DMS53 (cell line): ENCODE measurements around the gene OR52A5.
"Not testable (repeated sequence)": the region's sequence is repeated elsewhere in the genome, so short reads cannot be mapped to it uniquely, and the experiment has no call there.

Experiments used
- DNase-seq: peaks from one replicate; lab custom pipeline; 2025; lab: John Stamatoyannopoulos, UW

OR52A5 gene

GRCh38 chr11:5137996-5138395 is at the start of gene OR52A5:
Gene OR52A5, minus strand, starts transcription at chr11:5138356. Its CDS starts 5,714 bp downstream, at chr11:5132642.
- DNase-seq: no peak

GRCh38 chr11:5178046-5178837 is 40.1 kb upstream of the OR52A5 start:
- no peak for DNase-seq

- no peak for DNase-seq
These were observed 36.8 kb upstream of the OR52A5 start for GRCh38 chr11:5174934-5175333.

GRCh38 chr11:5171856-5172255 is 33.7 kb upstream of the OR52A5 start:
- DNase-seq: no peak

- not testable (repeated sequence) for DNase-seq
These were observed 27.7 kb upstream of the OR52A5 start for GRCh38 chr11:5165898-5166297.

DNA sequence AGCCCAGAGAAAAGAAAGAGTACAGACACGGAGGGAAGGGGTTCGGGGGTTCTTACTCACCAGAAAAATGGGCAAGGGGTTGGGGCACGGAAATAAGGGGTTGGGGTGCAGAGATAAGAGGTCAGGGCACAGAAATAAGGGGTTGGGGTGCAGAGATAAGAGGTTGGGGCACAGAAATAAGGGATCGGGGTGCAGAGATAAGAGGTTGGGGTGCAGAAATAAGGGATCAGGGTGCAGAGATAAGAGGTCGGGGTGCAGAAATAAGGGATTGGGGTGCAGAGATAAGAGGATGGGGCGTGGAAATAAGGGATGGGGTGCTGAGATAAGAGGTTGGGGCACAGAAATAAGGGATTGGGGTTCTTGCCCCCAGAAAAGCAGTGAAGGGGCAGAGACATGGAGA is 26.7 kb upstream of the OR52A5 start:
- DNase-seq: not testable (repeated sequence)

DNA sequence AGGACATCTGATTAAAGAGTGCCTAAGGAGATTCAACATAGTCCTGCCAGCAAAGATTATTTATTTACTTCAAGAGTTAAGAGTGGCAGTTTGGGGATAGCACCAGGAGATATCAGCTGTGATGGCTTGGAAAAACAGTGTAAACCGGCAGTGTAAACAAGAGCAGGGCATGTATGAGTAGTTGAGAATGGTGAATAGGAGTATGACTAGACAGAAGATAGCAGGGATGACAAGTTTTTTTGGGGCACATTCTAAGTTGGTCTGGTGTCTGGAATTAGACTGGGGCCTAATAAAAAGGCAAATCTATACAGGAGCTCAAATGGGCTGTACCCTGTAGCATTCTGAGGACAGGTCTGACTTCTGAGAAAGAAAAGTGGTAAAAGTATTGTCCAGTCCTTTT is 22.9 kb upstream of the OR52A5 start:
- DNase-seq: not testable (repeated sequence)

DNA sequence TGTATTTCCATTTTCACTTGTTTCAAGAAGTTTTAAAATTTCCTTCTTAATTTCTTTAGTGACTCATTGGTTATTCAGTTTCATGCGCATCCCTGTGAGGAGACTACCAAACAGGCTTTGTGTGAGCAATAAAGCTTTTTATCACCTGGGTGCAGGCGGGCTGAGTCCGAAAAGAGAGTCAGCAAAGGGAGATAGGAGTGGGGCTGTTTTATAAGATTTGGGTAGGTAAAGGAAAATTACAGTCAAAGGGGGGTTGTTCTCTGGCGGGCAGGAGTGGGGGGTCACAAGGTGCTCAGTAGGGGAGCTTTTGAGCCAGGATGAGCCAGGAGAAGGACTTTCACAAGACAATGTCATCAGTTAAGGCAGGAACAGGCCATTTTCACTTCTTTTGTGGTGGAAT is 22.1 kb upstream of the OR52A5 start:
- not testable (repeated sequence) for DNase-seq

GRCh38 chr11:5159806-5160205 is 21.6 kb upstream of the OR52A5 start:
- no peak for DNase-seq

GRCh38 chr11:5154657-5155056 is 16.5 kb upstream of the OR52A5 start, which contains the start of gene OR52A1:
Gene OR52A1, minus strand, starts transcription at chr11:5154757. Its CDS starts 2,388 bp downstream, at chr11:5152369.
- DNase-seq: no peak

DNA sequence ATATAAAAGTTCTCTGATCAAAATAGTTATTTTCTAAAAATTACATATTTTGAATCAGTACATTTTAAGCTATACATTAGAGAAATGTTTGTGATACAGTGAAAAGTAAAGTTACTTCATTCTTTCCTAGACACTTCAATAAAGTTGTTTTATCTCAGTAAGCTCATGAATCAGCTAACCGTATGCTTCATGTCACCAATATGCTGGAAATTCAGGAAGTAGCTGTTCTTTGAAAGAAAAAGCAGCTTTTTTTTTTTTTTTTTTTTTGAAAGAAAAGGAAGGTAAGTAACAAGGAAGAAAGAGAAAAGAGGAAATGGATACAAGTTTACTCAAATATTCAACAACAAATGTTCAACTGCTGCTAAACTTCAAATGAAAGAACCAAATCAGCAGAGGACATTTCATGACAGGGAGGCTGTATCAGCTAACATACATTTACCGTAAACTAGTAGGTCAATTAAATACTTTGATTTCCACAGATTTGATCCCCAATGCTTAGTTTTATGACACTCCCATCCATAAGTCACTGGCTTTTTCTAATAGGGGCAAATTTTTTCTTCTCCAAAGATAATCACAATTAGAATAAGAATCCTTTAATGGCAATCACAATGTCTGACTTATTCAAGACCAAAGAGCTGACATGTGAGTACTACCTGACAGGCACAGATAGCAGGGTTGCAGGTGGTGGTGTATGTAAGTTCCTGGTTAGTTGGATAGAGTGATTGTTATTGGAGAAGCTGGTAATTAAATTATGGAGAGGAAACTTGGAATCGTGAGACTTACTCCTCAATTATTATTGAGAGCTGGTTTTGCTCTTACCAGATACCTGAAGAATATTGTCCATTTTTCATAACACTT is 15.6 kb upstream of the OR52A5 start:
- DNase-seq: no peak

GRCh38 chr11:5151713-5152153 is 13.6 kb upstream of the OR52A5 start:
- DNase-seq: no peak

DNA sequence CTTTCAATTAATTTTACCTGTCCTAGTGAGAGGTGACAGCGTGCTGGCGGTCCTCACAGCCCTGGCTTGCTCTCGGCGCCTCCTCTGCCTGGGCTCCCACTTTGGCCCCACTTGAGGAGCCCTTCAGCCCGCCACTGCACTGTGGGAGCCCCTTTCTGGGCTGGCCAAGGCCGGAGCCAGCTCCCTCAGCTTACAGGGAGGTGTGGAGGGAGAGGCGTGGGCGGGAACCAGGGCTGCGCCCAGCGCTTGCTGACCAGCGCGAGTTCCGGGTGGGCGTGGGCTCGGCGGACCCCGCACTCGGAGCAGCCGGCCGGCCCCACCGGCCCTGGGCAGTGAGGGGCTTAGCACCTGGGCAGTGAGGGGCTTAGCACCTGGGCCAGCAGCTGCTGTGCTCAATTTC is 6.0 kb upstream of the OR52A5 start:
- peak; percentile 53 for DNase-seq

GRCh38 chr11:5137014-5137413 is 1.1 kb downstream of the OR52A5 start:
- no peak for DNase-seq

DNA sequence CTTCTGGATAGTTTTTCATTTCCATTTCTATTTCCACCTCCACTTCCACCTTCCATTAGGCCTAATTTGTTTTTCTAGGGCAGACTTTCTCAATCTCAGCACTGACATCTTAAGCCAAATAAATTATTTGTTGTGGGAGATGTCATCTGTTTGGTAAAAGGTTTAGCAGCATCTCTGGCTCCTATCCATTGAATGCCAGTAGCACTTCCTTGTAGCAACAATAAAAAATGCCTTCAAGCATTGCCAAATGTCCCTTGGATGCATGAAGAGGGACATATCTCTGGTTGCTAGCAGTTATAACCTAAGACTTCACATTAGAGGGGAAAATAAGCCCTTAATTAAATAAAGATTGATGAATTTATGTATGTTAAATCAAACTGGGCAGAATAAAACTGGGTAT is 1.9 kb downstream of the OR52A5 start:
- no peak for DNase-seq

DNA sequence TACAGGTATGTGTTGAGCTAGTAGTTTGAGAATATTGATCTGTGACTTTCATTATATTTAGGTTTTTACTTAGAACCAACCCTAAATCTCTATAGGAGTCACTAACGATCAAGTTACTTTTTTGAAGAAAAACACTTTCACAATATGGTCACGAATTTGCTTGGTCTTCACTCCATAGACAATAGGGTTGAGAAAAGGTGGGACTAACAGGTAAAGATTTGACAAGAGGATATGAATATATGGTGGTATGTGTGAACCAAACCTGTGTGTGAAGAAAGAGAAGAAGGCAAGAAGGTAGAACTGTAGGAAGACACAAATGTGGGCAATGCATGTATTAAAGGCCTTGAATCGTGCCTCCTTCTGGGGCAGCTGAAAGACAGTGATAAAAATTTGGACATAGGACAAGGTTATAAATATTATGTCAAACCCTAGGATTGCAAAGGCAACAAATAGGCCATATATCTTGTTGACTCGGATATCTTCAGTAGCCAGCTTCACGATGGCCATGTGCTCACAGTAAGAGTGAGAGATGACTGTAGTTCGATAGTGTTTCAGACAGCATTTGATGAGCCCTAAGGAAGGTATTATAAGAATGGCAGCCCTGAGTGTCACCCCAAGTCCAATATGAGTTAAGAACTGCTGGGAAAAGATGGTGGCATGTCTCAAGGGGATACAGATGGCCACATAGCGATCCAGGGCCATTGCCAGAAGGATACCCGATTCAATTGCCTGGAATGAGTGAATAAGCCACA is 6.4 kb downstream of the OR52A5 start:
- DNase-seq: no peak

DNA sequence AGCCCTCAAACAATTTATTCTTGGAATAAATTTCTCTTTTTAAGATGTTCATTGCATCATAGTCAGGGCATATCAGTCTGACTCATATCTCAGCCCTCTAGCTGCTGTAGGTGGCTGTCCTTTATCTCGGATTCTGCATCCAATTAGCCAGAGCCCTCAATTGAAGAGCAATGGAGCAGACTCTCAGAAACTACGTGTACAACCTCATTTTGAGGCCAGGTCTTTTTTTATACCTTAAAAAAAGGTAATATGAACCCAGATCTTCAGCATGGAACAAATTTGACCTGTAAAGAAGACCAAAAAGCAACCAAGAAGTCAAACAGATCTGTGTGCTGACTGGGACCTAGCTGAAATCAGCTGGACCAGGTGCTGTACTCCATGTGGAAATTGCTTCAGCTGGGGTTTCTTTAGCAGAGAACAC is 8.7 kb downstream of the OR52A5 start:
- DNase-seq: no peak

DNA sequence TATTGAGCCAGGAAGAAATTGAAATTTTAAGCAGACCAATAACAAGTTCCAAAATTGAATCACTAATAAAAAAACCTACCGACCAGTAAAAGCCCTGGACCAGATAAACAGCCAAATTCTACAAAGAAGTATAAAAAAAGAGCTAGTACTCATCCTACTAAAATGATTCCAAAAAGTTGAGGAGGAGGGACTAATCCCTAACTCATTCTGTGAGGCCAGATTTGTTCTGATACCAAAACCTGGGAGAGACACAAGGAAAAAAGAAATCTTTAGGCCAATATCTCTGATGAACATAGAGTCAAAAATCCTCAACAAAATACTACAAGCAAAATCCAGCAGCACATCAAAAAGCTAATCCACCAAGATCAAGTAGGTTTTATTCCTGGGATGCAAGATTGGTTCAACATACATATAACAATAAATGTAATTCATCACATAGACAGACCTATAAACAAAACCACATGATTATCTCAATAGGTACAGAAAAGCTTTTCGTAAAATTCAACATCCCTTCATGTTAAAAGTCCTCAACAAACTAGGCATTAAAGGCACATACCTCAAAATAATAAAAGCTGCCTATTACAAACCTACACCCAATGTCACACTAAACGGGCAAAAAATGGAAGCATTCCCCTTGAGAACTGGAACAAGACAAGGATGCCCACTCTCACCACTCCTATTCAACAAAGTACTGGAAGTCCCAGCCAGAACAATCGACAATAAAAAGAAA is 13.1 kb downstream of the OR52A5 start:
- no peak for DNase-seq

DNA sequence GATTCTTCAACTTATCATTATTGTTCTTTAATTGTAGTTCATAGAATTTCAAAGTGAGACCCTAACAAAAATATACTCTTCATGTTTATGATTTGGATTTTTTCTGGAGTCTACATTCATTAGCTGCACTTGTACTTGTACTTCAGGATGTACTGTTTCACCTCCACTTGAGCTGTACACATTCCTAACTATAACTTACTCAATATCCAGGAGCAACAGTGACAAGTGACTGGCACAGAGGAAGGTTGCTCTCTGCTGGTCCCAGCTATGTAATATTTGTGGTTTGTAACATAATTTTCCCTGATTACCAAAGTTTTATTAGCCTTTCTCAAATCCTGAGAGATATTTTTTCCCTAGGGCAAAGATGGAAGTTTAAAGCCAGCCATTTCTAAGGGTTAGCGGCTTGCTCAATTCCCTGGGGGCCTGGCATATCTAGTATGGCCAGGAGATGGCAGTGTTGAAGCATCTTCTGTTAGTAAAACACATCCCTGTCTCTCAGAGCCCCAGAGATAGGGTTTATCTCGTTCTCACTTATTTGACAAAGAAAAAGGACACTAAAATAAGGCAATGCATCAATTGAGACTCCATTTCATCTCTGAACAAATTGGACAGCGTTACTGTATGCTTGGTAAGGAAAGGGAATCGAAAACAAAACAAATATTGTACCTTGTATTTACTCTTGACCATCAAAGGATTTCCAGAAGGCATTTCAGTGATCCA is 14.2 kb downstream of the OR52A5 start:
- peak; percentile 83 for DNase-seq

DNA sequence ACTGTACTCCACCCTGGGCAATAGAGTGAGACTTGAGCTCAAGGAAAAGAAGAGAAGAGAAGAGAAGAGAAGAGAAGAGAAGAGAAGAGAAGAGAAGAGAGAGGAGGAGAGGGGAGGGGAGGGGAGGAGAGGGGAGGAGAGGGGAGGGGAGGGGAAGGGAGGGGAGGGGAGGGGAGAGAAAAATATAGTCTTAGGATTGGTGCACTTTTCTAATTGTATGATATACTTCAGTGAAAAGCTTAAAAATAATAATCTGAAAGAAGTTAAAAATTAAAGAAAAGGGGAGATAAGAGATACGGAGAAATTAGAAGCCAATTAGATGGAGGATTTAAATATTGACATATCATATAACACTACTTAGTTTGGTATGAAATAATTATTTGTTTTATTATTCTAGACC is 19.3 kb downstream of the OR52A5 start:
- DNase-seq: no peak

- DNase-seq: no peak
These were observed 20.6 kb downstream of the OR52A5 start for GRCh38 chr11:5117588-5117987.
